ENCODE measurements around the gene KHK.
"Not testable (repeated sequence)": the region's sequence is repeated elsewhere in the genome, so short reads cannot be mapped to it uniquely, and the experiment has no call there.

Gene KHK

GRCh38 chr2:27115519-27115918 lies 28.9 kb downstream of the KHK start:
- no peak overlapping the region for H3K4me3 ChIP-seq (replicated peaks; ENCODE audit: low read depth, low read length)
- TF ChIP-seq CTCF (IDR thresholded peaks at IDR 0.05; ENCODE audit: low read length, missing control alignments) = no peak
- DNase-seq (ENCODE audit: low read depth) = no peak

- peak overlapping the region; percentile 35 for H3K4me3 ChIP-seq (replicated peaks; ENCODE audit: low read depth, low read length)
- TF ChIP-seq CTCF (IDR thresholded peaks at IDR 0.05; ENCODE audit: low read length, missing control alignments) = no peak
- DNase-seq (ENCODE audit: low read depth) = no peak
These were observed 31.5 kb downstream of the KHK start for GRCh38 chr2:27117995-27118524.

- no peak for DNase-seq (ENCODE audit: low read depth)
- no peak for TF ChIP-seq CTCF (IDR thresholded peaks at IDR 0.05; ENCODE audit: low read length, missing control alignments)
- H3K4me3 ChIP-seq (replicated peaks; ENCODE audit: low read depth, low read length) = peak within 1 kb of the TSS; percentile 35
These were observed 32.2 kb downstream of the KHK start, which contains the start of gene CGREF1 for GRCh38 chr2:27118525-27119329. Gene CGREF1 (minus strand): TSS chr2:27119128. CDS start chr2:27104366, 14,762 bp downstream.

GRCh38 chr2:27119330-27119670 lies 32.7 kb downstream of the KHK start:
- H3K4me3 ChIP-seq (replicated peaks; ENCODE audit: low read depth, low read length) = peak overlapping the region; percentile 32
- DNase-seq (ENCODE audit: low read depth) = not testable (repeated sequence)

GRCh38 chr2:27121906-27122305 lies 35.3 kb downstream of the KHK start:
- no peak overlapping the region for H3K4me3 ChIP-seq (replicated peaks; ENCODE audit: low read depth, low read length)
- no peak for DNase-seq (ENCODE audit: low read depth)
- no peak for TF ChIP-seq CTCF (IDR thresholded peaks at IDR 0.05; ENCODE audit: low read length, missing control alignments)

- H3K4me3 ChIP-seq (replicated peaks; ENCODE audit: low read depth, low read length) = no peak overlapping the region
- no peak for DNase-seq (ENCODE audit: low read depth)
- no peak for TF ChIP-seq CTCF (IDR thresholded peaks at IDR 0.05; ENCODE audit: low read length, missing control alignments)
These were observed 36.2 kb downstream of the KHK start for GRCh38 chr2:27122791-27123190.

GRCh38 chr2:27123302-27124150 lies 37.0 kb downstream of the KHK start, which contains the start of gene ABHD1:
Gene ABHD1 (plus strand): TSS chr2:27123815. CDS start chr2:27123949, 134 bp downstream.
- DNase-seq (ENCODE audit: low read depth) = no peak
- no peak for TF ChIP-seq CTCF (IDR thresholded peaks at IDR 0.05; ENCODE audit: low read length, missing control alignments)

More at GRCh38 chr2:27123302-27124150, 37.0 kb downstream of the KHK start, which contains the start of gene ABHD1:
- peak within 1 kb of the TSS; percentile 57 for H3K4me3 ChIP-seq (replicated peaks; ENCODE audit: low read depth, low read length)

Measured in fibroblast of pulmonary artery (primary cell).